T-helper 2 cell treated with Interferon-gamma antibody and Interleukin-4, amounts not matched to agents 5 μg/mL and 100 μg/mL, for 36 hours (primary cell): ENCODE data around the gene CHST3.
"Not testable (repeated sequence)": the region's sequence is repeated elsewhere in the genome, so short reads cannot be mapped to it uniquely, and the experiment has no call there.

Experiments used
- DNase-seq: peaks from one replicate; pipeline ENCODE4 v3.0.0; 2021; ENCODE audit warnings: low spot score
- H3K27ac Mint-ChIP-seq: one replicate; pipeline ENCODE4 v1.8.0; 2021; ENCODE audit warnings: mild to moderate bottlenecking, mixed read lengths
- H3K27me3 Mint-ChIP-seq: one replicate; pipeline ENCODE4 v1.8.0; 2021; ENCODE audit warnings: low read depth, mixed read lengths
- H3K36me3 Mint-ChIP-seq: one replicate; pipeline ENCODE4 v1.8.0; 2021; ENCODE audit warnings: low read depth, mixed read lengths
- H3K4me1 Mint-ChIP-seq: one replicate; pipeline ENCODE4 v1.8.0; 2021; ENCODE audit warnings: low read depth, mixed read lengths
- H3K4me3 Mint-ChIP-seq: one replicate; pipeline ENCODE4 v1.8.0; 2022; ENCODE audit warnings: mild to moderate bottlenecking, moderate library complexity, mixed read lengths
- H3K9me3 Mint-ChIP-seq: one replicate; pipeline ENCODE4 v1.8.0; 2021; ENCODE audit warnings: mixed read lengths

CHST3 gene

DNA sequence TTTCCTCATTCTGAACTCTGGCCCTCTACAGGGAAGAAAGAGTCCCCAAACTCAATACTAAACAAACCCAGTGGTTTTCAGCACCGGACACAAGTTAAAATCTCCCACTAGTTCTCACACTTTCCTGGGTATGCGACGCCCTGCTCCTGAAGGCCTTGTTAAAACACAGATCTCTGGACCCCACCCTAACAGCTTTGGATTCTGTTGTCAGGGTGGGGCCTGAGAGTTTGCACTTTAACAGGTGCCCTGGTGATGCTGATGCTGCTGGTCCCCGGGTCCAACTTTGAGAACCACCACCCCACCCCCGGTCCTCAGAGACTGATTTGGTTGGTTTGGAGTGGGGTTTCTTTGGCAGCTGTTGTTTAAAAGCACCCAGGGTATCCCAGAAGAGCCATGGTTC, 61.6 kb downstream of the CHST3 start:
- Mint-ChIP-seq H3K36me3 (no peaks in the 10 kb centered on the region), H3K27me3 (peaks cover 6% of the 10 kb centered on the region), H3K4me3 (no peak overlapping the region), H3K27ac (no peak overlapping the region), H3K4me1 (peaks cover 4% of the 10 kb centered on the region), H3K9me3 (no peaks in the 10 kb centered on the region)
- no peak for DNase-seq

DNA sequence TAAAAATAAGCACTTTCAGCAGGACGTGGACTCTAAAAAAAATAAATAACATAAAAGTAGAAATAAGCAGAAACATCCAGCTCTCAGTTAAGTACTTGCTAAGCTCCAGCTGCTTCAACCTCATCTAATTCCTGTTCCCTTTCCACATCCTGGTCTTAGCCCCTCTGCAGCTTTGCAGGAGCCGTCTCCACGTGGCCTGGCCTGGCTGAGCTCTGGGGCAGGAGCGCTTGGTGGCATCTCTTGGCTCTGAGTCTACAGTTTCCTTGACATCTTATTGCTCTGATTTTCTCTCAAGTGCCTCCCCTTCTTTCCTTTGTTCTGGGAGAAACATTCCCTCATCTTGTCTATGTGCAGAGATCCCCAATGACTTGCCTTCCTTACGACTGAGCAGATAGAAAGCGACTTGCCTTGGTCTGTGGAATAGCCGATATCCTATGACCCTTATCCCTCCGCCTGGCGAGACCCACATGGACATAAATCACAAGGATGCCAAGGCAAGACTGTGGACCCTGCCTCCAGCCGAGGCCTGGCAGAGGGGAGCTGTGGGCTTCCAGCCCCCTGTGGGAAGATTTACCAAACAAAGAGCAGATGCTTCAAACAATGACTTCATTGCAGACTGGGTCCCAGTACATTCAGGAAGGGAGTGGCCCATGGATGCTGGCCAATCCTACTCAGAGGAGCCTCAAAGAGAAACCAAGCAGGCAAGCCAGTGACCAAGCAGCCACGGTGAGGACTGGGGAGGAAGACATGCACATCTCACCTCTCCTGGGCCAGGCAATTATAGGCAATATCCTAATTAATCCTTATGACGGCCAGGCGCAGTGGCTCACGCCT, 62.3 kb downstream of the CHST3 start:
- H3K27ac Mint-ChIP-seq, result no peak overlapping the region
- no peak overlapping the region for H3K4me3 Mint-ChIP-seq
- peaks cover 6% of the 10 kb centered on the region for H3K27me3 Mint-ChIP-seq
- no peaks in the 10 kb centered on the region for H3K9me3 Mint-ChIP-seq
- DNase-seq, result no peak
- no peaks in the 10 kb centered on the region for H3K4me1 Mint-ChIP-seq
- H3K36me3 Mint-ChIP-seq, result no peaks in the 10 kb centered on the region

DNA sequence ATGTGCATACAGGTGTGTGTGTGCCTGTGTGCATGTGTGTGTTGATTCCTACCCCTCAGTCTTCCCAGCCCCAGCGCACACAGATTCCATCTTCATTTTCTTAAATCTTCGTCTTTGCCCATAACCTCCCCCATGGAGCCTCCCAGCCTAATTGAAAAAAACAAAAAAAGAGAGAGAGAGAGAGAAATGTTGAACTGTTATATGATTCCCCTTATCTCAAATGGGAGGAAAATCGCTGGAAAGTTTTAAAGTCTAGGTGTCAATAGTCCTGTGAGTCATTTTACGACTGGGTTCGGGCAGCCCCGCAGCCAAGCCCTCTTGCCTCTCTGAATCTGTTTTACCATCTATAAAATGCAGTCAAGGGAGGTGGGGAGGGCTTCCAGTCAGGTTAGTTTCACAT, 63.3 kb downstream of the CHST3 start:
- Mint-ChIP-seq H3K27ac (no peak overlapping the region), H3K9me3 (no peaks in the 10 kb centered on the region), H3K27me3 (peaks cover 6% of the 10 kb centered on the region), H3K36me3 (no peaks in the 10 kb centered on the region), H3K4me1 (no peaks in the 10 kb centered on the region), H3K4me3 (no peak overlapping the region)
- DNase-seq, result no peak

- no peaks in the 10 kb centered on the region for H3K9me3 Mint-ChIP-seq
- H3K27ac Mint-ChIP-seq, result no peak overlapping the region
- DNase-seq, result no peak
Measured at GRCh38 chr10:72029414-72029813, 65.2 kb downstream of the CHST3 start.

GRCh38 chr10:72030762-72031543, 66.8 kb downstream of the CHST3 start:
- no peaks in the 10 kb centered on the region for H3K4me1 Mint-ChIP-seq
- no peak for DNase-seq
- H3K36me3 Mint-ChIP-seq, result no peaks in the 10 kb centered on the region
- H3K9me3 Mint-ChIP-seq, result no peaks in the 10 kb centered on the region
- H3K4me3 Mint-ChIP-seq, result no peak overlapping the region
- H3K27ac Mint-ChIP-seq, result no peak overlapping the region
- H3K27me3 Mint-ChIP-seq, result peaks cover 6% of the 10 kb centered on the region

More at GRCh38 chr10:72029414-72029813, 65.2 kb downstream of the CHST3 start:
- Mint-ChIP-seq H3K36me3 (no peaks in the 10 kb centered on the region), H3K4me1 (no peaks in the 10 kb centered on the region), H3K27me3 (peaks cover 6% of the 10 kb centered on the region), H3K4me3 (no peak overlapping the region)

GRCh38 chr10:72031706-72032105, 67.5 kb downstream of the CHST3 start:
- Mint-ChIP-seq H3K9me3 (no peaks in the 10 kb centered on the region), H3K27me3 (peaks cover 6% of the 10 kb centered on the region), H3K27ac (no peak overlapping the region), H3K36me3 (no peaks in the 10 kb centered on the region), H3K4me1 (no peaks in the 10 kb centered on the region), H3K4me3 (no peak overlapping the region)
- no peak for DNase-seq

GRCh38 chr10:72032409-72033162, 68.4 kb downstream of the CHST3 start:
- not testable (repeated sequence) for H3K9me3 Mint-ChIP-seq, H3K36me3 Mint-ChIP-seq, DNase-seq, H3K27me3 Mint-ChIP-seq, H3K4me3 Mint-ChIP-seq, H3K4me1 Mint-ChIP-seq, H3K27ac Mint-ChIP-seq

DNA sequence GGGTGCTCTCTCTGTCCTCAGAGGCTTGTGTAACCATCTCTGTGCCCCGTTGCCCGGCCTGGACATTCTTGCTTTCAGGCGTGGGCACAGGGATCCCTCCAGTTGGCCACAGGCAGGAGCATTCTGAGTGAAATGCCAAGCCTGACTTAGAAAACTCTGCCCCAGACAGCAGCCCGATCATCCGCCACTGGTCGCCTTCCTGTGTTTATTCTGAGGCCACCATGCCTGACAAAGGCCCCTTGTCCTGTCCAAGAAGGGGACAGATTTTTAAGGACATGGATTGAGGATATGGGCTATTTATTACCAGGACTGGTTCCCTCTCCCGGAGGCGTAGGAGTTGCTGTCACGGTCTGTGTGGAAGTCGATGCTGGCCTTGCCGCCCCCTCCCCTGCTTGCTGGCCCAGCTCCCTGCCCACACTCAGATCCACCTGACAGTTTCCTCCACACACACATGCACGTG, 69.9 kb downstream of the CHST3 start:
- Mint-ChIP-seq H3K9me3 (no peaks in the 10 kb centered on the region), H3K4me1 (no peaks in the 10 kb centered on the region), H3K27ac (no peak overlapping the region), H3K36me3 (no peaks in the 10 kb centered on the region), H3K4me3 (no peak overlapping the region), H3K27me3 (no peaks in the 10 kb centered on the region)
- no peak for DNase-seq

DNA sequence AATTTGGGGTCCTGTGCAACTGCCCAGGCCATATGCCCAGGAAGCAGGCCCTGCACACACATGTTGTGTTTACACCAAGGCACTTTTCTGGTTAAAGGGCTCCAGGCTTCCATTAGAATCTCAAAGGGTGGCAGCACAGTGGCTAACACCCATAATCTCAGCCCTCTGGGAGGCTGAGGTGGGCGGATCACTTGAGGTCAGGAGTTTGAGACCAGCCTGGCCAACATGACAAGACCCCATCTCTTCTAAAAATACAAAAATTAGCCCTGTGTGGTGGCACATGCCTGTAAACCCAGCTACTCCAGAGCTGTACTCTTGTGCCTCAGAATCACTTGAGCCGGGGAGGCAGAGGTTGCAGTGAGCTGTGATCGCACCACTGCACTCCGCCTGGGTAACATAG, 70.6 kb downstream of the CHST3 start:
- Mint-ChIP-seq H3K9me3 (no peaks in the 10 kb centered on the region), H3K27me3 (no peaks in the 10 kb centered on the region), H3K36me3 (no peaks in the 10 kb centered on the region), H3K4me3 (no peak overlapping the region), H3K27ac (no peak overlapping the region), H3K4me1 (no peaks in the 10 kb centered on the region)
- no peak for DNase-seq

DNA sequence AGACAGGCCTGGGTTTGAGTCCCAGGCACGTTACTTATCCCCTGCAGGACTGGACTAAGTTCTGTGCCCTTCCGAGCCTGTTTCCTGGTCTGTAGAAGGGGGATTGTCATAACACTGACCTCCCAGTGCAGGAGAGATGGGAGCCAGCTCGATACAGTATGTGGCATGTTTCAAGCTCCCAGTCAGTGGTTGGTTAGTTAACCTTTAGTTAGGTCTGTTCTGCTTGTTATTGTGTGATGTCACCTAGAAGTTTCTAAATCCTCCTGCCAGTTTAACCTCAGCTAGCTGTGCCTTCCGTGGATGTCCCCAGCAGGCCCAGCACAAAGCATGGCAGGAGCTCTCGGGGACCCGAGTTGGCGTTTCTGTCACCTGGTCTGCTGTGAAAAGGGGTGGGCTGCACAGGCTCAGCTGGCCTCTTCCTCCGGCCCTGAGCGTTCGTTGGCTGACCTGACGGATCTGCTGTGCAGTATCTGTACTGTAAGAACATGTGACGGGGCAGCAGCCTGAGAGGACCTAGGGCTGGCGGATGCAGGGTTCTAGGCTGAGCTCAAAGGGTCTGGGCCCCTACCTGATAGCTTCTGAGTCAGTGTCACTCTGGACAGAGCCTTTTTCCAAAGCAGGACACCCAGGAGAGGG, 71.2 kb downstream of the CHST3 start:
- Mint-ChIP-seq H3K27ac (no peak overlapping the region), H3K4me1 (no peaks in the 10 kb centered on the region), H3K36me3 (no peaks in the 10 kb centered on the region), H3K9me3 (no peaks in the 10 kb centered on the region), H3K27me3 (no peaks in the 10 kb centered on the region), H3K4me3 (no peak overlapping the region)
- DNase-seq, result no peak

- no peaks in the 10 kb centered on the region for H3K4me1 Mint-ChIP-seq
- H3K27me3 Mint-ChIP-seq, result peaks cover 2% of the 10 kb centered on the region
- H3K27ac Mint-ChIP-seq, result no peak overlapping the region
- no peaks in the 10 kb centered on the region for H3K9me3 Mint-ChIP-seq
- no peak overlapping the region for H3K4me3 Mint-ChIP-seq
- H3K36me3 Mint-ChIP-seq, result no peaks in the 10 kb centered on the region
- no peak for DNase-seq
Measured at GRCh38 chr10:72037266-72037665, 73.1 kb downstream of the CHST3 start.

DNA sequence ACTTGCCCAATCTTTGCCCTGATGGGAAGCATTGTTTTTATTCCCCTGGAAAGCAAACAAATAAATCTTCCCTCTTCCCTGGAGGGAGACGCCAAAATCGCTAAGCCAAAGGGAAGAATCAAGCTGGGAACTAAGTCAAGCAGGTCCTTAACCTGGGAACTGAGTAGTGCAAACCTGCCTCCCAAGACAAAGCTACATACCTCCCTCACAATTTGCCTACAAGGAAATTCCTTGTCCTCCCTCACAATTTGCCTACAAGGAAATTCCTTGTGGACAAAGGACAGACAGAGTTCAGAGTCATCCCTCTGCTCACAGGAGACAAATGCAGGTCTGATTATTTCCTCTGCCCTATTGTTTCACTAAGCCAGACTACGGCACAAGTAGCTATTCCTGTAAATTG, 73.6 kb downstream of the CHST3 start:
- no peak overlapping the region for H3K27ac Mint-ChIP-seq
- DNase-seq, result no peak

GRCh38 chr10:72038458-72039001, 74.3 kb downstream of the CHST3 start:
- Mint-ChIP-seq H3K4me3 (no peak overlapping the region), H3K27ac (no peak overlapping the region)
- DNase-seq, result no peak

More for the DNA sequence above, 73.6 kb downstream of the CHST3 start:
- no peaks in the 10 kb centered on the region for H3K36me3 Mint-ChIP-seq
- H3K27me3 Mint-ChIP-seq, result peaks cover 3% of the 10 kb centered on the region
- no peaks in the 10 kb centered on the region for H3K9me3 Mint-ChIP-seq
- no peaks in the 10 kb centered on the region for H3K4me1 Mint-ChIP-seq
- no peak overlapping the region for H3K4me3 Mint-ChIP-seq

More at GRCh38 chr10:72038458-72039001, 74.3 kb downstream of the CHST3 start:
- H3K36me3 Mint-ChIP-seq, result no peaks in the 10 kb centered on the region
- no peaks in the 10 kb centered on the region for H3K4me1 Mint-ChIP-seq
- H3K27me3 Mint-ChIP-seq, result peaks cover 3% of the 10 kb centered on the region
- H3K9me3 Mint-ChIP-seq, result no peaks in the 10 kb centered on the region
